Measurements from ENCODE around the gene SLC17A9. TPM values are rescaled to one million over a fixed set of nuclear protein-coding genes. Genes with fewer than 3 reads are reported as not detected.

Gene SLC17A9
- total RNA-seq, 1 donor from 2014 or later = 12.4 TPM

GRCh38 chr20:62964700-62965099 lies 12.2 kb downstream of the SLC17A9 start:
- H3K27me3 ChIP-seq (ENCODE audit: insufficient read depth, low read length) = no peaks in the 10 kb centered on the region
- no peak for TF ChIP-seq EZH2 (IDR thresholded peaks at IDR 0.05; ENCODE audit: insufficient read depth, low read length)
- TF ChIP-seq, protein P1, sequence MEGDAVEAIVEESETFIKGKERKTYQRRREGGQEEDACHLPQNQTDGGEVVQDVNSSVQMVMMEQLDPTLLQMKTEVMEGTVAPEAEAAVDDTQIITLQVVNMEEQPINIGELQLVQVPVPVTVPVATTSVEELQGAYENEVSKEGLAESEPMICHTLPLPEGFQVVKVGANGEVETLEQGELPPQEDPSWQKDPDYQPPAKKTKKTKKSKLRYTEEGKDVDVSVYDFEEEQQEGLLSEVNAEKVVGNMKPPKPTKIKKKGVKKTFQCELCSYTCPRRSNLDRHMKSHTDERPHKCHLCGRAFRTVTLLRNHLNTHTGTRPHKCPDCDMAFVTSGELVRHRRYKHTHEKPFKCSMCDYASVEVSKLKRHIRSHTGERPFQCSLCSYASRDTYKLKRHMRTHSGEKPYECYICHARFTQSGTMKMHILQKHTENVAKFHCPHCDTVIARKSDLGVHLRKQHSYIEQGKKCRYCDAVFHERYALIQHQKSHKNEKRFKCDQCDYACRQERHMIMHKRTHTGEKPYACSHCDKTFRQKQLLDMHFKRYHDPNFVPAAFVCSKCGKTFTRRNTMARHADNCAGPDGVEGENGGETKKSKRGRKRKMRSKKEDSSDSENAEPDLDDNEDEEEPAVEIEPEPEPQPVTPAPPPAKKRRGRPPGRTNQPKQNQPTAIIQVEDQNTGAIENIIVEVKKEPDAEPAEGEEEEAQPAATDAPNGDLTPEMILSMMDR (IDR thresholded peaks at IDR 0.05; ENCODE audit: insufficient read depth, low read depth, low read length) = no peak
- H2AFZ ChIP-seq (ENCODE audit: low read depth, low read length) = no peak overlapping the region
- no peaks in the 10 kb centered on the region for H3K9me3 ChIP-seq (ENCODE audit: insufficient read depth, low read depth, low read length)
- no peak overlapping the region for H3K4me2 ChIP-seq (ENCODE audit: low read length)
- DNase-seq (ENCODE audit: low read depth) (no peak), FAIRE-seq (no peak)
- H3K36me3 ChIP-seq (ENCODE audit: insufficient read depth, low read length) = no peaks in the 10 kb centered on the region
- no peaks in the 10 kb centered on the region for H3K4me1 ChIP-seq (ENCODE audit: insufficient read depth, low read length)
- no peaks in the 10 kb centered on the region for H3K9me3 Mint-ChIP-seq (ENCODE audit: unreplicated experiment)
- H3K4me3 Mint-ChIP-seq (ENCODE audit: unreplicated experiment) = no peak overlapping the region
- H4K20me1 ChIP-seq (ENCODE audit: insufficient read depth, low read length) = no peaks in the 10 kb centered on the region
- peaks cover 6% of the 10 kb centered on the region for H3K36me3 Mint-ChIP-seq (ENCODE audit: low read depth, unreplicated experiment)
- no peak overlapping the region for H3K9ac ChIP-seq (ENCODE audit: low read length)
- no peak overlapping the region for H3K4me3 ChIP-seq (ENCODE audit: insufficient read depth, low read depth, low read length)
- H3K79me2 ChIP-seq (ENCODE audit: insufficient read depth, low read length) = no peaks in the 10 kb centered on the region
- H3K27me3 Mint-ChIP-seq (ENCODE audit: low read depth, unreplicated experiment) = peaks cover 21% of the 10 kb centered on the region
- no peaks in the 10 kb centered on the region for H3K4me1 Mint-ChIP-seq (ENCODE audit: low read depth, unreplicated experiment)
- no peak overlapping the region for H3K27ac ChIP-seq (ENCODE audit: low read depth, low read length)
- H3K27ac Mint-ChIP-seq (ENCODE audit: unreplicated experiment) = no peak overlapping the region

DNA sequence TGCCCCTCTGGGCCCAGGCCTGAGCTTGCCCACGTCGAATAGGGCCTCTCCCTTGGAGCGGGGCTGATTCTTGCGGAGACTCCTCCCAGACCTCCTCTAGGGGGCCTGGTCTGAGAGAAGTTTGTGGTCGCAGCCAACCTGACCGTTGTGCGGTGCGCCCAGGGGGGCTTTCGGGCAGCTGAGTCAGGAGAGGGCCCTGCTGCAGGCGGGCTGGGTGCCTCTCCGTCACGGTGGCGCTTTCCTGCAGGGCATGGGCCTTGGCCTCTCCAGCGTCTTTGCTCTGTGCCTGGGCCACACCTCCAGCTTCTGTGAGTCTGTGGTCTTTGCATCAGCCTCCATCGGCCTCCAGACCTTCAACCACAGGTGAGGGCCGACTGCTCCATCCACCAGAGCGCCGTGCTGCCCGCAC lies 12.9 kb downstream of the SLC17A9 start:
- no peaks in the 10 kb centered on the region for H3K27me3 ChIP-seq (ENCODE audit: insufficient read depth, low read length)
- no peaks in the 10 kb centered on the region for H3K36me3 ChIP-seq (ENCODE audit: insufficient read depth, low read length)

More for the DNA sequence above, 12.9 kb downstream of the SLC17A9 start:
- no peaks in the 10 kb centered on the region for H3K9me3 Mint-ChIP-seq (ENCODE audit: unreplicated experiment)
- DNase-seq (ENCODE audit: low read depth) = no peak
- Histone ChIP-seq H3K4me3 (ENCODE audit: insufficient read depth, low read depth, low read length) (no peak overlapping the region), H4K20me1 (ENCODE audit: insufficient read depth, low read length) (no peaks in the 10 kb centered on the region), H3K4me2 (ENCODE audit: low read length) (no peak overlapping the region), H3K9me3 (ENCODE audit: insufficient read depth, low read depth, low read length) (no peaks in the 10 kb centered on the region), H2AFZ (ENCODE audit: low read depth, low read length) (no peak overlapping the region), H3K4me1 (ENCODE audit: insufficient read depth, low read length) (no peaks in the 10 kb centered on the region), H3K27ac (ENCODE audit: low read depth, low read length) (no peak overlapping the region), H3K79me2 (ENCODE audit: insufficient read depth, low read length) (no peaks in the 10 kb centered on the region), H3K9ac (ENCODE audit: low read length) (no peak overlapping the region)
- H3K27me3 Mint-ChIP-seq (ENCODE audit: low read depth, unreplicated experiment) = peaks cover 17% of the 10 kb centered on the region
- no peak for TF ChIP-seq EZH2 (IDR thresholded peaks at IDR 0.05; ENCODE audit: insufficient read depth, low read length)
- TF ChIP-seq, protein P1 (IDR thresholded peaks at IDR 0.05; ENCODE audit: insufficient read depth, low read depth, low read length) = no peak
- no peak for FAIRE-seq
- H3K27ac Mint-ChIP-seq (ENCODE audit: unreplicated experiment) = no peak overlapping the region
- H3K4me3 Mint-ChIP-seq (ENCODE audit: unreplicated experiment) = no peak overlapping the region
- no peaks in the 10 kb centered on the region for H3K4me1 Mint-ChIP-seq (ENCODE audit: low read depth, unreplicated experiment)
- peaks cover 2% of the 10 kb centered on the region for H3K36me3 Mint-ChIP-seq (ENCODE audit: low read depth, unreplicated experiment)
